Esophagus muscularis mucosa (tissue), 4 donors: ENCODE measurements around the gene VPS35L.

Experiments
- CTCF ChIP-seq, 3 experiments: fragments of 200-600 bp in 2 of 3; fragments of 450-650 bp in 1 of 3; sonication (generic) in 2 of 3; IDR thresholded peaks; one replicate each; pipeline ENCODE4 v1.5.1; 2017 to 2019; ENCODE audit warnings: antibody characterized with exemption in 3 of 3, mild to moderate bottlenecking in 2 of 3, moderate library complexity in 1 of 3
- EP300 ChIP-seq: sonication (generic); formaldehyde crosslinking; IDR thresholded peaks from one replicate; pipeline ENCODE4 v1.6.1; 2017; ENCODE audit warnings: antibody characterized with exemption
- POLR2A ChIP-seq: fragments of 450-650 bp; IDR thresholded peaks from one replicate; pipeline ENCODE4 v1.6.1; 2017; ENCODE audit warnings: antibody characterized with exemption, moderate library complexity, mild to moderate bottlenecking, low read depth
- POLR2AphosphoS5 ChIP-seq, 2 donors: sonication (generic); formaldehyde crosslinking; IDR thresholded peaks; one replicate each; pipeline ENCODE4 v1.6.1; 2017; ENCODE audit warnings: antibody characterized with exemption in 2 of 2

- TF ChIP-seq CTCF (IDR thresholded peaks at IDR 0.05) (no peak), POLR2A (no peak), EP300 (no peak), POLR2AphosphoS5 (IDR thresholded peaks at IDR 0.05) (no peak)
Observed at GRCh38 chr16:19604911-19605310, 49.4 kb downstream of the VPS35L start.
